PC-9 (cell line): ENCODE measurements around the gene CNTFR.

Source experiments
- EZH2 ChIP-seq: fragments of 200-600 bp; sonication (generic); IDR thresholded peaks from 2 replicates; pipeline ENCODE4 v1.8.0; 2017; ENCODE audit warnings: antibody characterized with exemption, low read depth
- TF ChIP-seq, protein P1 (sequence below): fragments of 200-600 bp; sonication (generic); conservative IDR thresholded peaks from 2 replicates; pipeline ENCODE4 v1.6.1; 2017; ENCODE audit warnings: mixed run types, antibody characterized with exemption, mild to moderate bottlenecking, moderate library complexity

DNA sequence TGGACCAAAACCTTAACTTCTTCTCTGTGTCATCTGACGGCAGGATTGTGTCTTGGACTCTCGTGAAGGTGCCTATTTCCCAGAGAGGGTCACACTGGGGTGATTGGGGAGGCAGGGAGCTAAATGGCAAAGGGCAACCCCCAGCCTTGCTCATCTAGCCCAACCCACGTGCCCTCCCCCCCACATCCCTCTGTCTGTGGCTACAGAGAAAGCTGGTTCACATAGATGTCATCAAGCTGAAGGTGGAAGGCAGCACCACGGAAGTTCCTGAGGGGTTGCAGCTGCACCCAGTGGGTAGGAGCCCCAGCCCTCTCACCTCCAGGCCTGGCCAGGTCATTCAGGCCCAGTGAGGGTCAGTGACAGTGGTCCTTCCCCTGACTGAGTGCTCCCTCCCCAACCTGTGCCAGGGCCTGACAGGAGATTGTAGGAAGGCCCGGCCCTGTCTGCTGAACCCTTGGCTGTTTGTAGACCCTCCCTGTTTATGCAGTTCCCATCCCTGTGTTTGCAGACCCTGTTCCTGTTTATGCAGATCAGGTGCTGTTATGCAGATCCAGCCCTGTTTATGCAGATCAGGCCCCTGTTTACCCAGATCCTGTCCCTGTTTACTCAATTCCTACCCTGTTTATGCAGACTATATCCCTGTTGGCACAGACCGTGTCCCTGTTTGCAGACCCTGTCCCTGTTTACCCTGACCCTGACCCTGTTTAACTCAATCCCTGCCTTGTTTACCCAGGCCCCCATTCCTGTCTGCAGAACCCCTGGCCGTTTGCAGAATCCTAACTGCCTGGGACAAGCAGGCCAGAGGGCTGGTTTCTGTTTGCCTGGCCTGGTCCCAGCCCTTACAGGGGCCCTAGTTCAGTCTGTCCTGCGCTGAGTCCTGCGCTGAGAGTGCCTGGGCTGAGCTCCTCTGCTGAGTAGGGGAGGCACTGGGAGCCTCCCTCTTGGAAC, 77.1 kb downstream of the CNTFR start:
- no peak for TF ChIP-seq EZH2
- TF ChIP-seq, protein P1, sequence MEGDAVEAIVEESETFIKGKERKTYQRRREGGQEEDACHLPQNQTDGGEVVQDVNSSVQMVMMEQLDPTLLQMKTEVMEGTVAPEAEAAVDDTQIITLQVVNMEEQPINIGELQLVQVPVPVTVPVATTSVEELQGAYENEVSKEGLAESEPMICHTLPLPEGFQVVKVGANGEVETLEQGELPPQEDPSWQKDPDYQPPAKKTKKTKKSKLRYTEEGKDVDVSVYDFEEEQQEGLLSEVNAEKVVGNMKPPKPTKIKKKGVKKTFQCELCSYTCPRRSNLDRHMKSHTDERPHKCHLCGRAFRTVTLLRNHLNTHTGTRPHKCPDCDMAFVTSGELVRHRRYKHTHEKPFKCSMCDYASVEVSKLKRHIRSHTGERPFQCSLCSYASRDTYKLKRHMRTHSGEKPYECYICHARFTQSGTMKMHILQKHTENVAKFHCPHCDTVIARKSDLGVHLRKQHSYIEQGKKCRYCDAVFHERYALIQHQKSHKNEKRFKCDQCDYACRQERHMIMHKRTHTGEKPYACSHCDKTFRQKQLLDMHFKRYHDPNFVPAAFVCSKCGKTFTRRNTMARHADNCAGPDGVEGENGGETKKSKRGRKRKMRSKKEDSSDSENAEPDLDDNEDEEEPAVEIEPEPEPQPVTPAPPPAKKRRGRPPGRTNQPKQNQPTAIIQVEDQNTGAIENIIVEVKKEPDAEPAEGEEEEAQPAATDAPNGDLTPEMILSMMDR, result no peak
